ENCODE data around the gene CTTNBP2.

CTTNBP2 gene

DNA sequence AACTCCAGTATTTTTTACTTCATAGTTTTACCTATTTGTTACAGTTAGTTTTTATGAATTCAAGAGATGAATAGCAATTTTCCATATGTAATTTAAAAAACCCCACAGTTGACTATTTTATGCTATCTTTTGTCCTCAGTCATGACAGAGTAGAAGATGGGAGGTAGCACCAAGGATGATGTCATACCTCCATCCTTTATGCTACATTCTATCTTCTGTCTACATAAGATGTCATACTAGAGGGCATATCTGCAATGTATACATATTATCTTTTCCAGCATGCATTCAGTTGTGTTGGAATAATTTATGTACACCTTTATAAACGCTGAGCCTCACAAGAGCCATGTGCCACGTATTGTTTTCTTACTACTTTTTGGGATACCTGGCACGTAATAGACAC lies 209.2 kb downstream of the CTTNBP2 start:
- TF ChIP-seq SPI1 (IDR thresholded peaks at IDR 0.05; ENCODE audit: borderline replicate concordance, low read depth) (no peak), GABPA (IDR thresholded peaks at IDR 0.05; ENCODE audit: low read depth) (no peak), POLR2AphosphoS5 (IDR thresholded peaks at IDR 0.05; ENCODE audit: low read depth) (no peak)
- TF ChIP-seq, protein P1, sequence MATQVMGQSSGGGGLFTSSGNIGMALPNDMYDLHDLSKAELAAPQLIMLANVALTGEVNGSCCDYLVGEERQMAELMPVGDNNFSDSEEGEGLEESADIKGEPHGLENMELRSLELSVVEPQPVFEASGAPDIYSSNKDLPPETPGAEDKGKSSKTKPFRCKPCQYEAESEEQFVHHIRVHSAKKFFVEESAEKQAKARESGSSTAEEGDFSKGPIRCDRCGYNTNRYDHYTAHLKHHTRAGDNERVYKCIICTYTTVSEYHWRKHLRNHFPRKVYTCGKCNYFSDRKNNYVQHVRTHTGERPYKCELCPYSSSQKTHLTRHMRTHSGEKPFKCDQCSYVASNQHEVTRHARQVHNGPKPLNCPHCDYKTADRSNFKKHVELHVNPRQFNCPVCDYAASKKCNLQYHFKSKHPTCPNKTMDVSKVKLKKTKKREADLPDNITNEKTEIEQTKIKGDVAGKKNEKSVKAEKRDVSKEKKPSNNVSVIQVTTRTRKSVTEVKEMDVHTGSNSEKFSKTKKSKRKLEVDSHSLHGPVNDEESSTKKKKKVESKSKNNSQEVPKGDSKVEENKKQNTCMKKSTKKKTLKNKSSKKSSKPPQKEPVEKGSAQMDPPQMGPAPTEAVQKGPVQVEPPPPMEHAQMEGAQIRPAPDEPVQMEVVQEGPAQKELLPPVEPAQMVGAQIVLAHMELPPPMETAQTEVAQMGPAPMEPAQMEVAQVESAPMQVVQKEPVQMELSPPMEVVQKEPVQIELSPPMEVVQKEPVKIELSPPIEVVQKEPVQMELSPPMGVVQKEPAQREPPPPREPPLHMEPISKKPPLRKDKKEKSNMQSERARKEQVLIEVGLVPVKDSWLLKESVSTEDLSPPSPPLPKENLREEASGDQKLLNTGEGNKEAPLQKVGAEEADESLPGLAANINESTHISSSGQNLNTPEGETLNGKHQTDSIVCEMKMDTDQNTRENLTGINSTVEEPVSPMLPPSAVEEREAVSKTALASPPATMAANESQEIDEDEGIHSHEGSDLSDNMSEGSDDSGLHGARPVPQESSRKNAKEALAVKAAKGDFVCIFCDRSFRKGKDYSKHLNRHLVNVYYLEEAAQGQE (IDR thresholded peaks at IDR 0.05; ENCODE audit: insufficient replicate concordance, low read depth) = no peak
- TF ChIP-seq, protein P2, sequence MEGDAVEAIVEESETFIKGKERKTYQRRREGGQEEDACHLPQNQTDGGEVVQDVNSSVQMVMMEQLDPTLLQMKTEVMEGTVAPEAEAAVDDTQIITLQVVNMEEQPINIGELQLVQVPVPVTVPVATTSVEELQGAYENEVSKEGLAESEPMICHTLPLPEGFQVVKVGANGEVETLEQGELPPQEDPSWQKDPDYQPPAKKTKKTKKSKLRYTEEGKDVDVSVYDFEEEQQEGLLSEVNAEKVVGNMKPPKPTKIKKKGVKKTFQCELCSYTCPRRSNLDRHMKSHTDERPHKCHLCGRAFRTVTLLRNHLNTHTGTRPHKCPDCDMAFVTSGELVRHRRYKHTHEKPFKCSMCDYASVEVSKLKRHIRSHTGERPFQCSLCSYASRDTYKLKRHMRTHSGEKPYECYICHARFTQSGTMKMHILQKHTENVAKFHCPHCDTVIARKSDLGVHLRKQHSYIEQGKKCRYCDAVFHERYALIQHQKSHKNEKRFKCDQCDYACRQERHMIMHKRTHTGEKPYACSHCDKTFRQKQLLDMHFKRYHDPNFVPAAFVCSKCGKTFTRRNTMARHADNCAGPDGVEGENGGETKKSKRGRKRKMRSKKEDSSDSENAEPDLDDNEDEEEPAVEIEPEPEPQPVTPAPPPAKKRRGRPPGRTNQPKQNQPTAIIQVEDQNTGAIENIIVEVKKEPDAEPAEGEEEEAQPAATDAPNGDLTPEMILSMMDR (IDR thresholded peaks at IDR 0.05; ENCODE audit: insufficient read depth, low read length) = no peak
- H3K4me3 ChIP-seq (replicated peaks; ENCODE audit: insufficient read depth, low read length) = no peak overlapping the region
- no peak overlapping the region for H3K27ac ChIP-seq (replicated peaks)
- no peaks in the 10 kb centered on the region for H3K27me3 ChIP-seq (ENCODE audit: insufficient read depth, poor library complexity, severe bottlenecking)
- no peak for DNase-seq (ENCODE audit: low read depth in 1 of 2, low spot score in 1 of 2)

DNA sequence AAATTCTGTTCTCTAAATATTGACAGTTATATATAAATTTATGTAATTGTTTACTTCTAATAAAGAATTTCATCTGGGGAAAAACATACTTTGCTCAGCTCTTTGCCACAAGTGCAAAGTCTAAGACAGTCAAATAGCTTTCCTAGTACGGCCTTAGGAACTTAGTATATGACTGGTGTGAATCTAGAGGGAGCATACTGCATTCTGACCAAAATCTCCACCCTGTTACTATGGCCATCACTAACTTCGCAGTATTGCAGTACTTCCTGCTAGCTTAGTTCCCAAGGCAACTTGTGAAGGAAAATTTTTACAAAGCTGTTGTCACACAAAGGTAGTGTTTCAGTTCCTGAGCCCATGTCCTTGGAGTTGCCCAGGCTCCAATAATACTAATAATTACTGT lies 211.9 kb downstream of the CTTNBP2 start:
- DNase-seq (ENCODE audit: low read depth in 1 of 2, low spot score in 1 of 2) = no peak

More for the DNA sequence above, 211.9 kb downstream of the CTTNBP2 start:
- Histone ChIP-seq H3K27ac (replicated peaks) (no peak overlapping the region), H3K4me3 (replicated peaks; ENCODE audit: insufficient read depth, low read length) (no peak overlapping the region), H3K27me3 (ENCODE audit: insufficient read depth, poor library complexity, severe bottlenecking) (no peaks in the 10 kb centered on the region)
- TF ChIP-seq, protein P2 (IDR thresholded peaks at IDR 0.05; ENCODE audit: insufficient read depth, low read length) = no peak
- TF ChIP-seq SPI1 (IDR thresholded peaks at IDR 0.05; ENCODE audit: borderline replicate concordance, low read depth) = no peak
- no peak for TF ChIP-seq GABPA (IDR thresholded peaks at IDR 0.05; ENCODE audit: low read depth)
- TF ChIP-seq POLR2AphosphoS5 (IDR thresholded peaks at IDR 0.05; ENCODE audit: low read depth) = no peak
- TF ChIP-seq, protein P1 (IDR thresholded peaks at IDR 0.05; ENCODE audit: insufficient replicate concordance, low read depth) = no peak
